ENCODE results near the gene ZNF316.

- no peak for TF ChIP-seq CTCF (IDR thresholded peaks at IDR 0.05)
- TF ChIP-seq POLR2A (IDR thresholded peaks at IDR 0.05), result no peak
Measured at GRCh38 chr7:6648066-6648814, 11.1 kb downstream of the ZNF316 start.
